Lower leg skin (tissue), 4 donors: ENCODE data around the gene CLEC4F. TPM values are rescaled to one million over a fixed set of nuclear protein-coding genes. Genes with fewer than 3 reads are reported as not detected.
A peak's percentile ranks its signal among the peaks of the same experiment; 100 is the strongest.

Experiments used
- DNase-seq, 2 donors: peaks; one replicate each; pipeline ENCODE4 v3.0.0-alpha.2; 2019; ENCODE audit warnings: low spot score in 2 of 2
- H3K4me3 ChIP-seq: fragments of 200-600 bp; sonication (generic); 2 replicates; pipeline ENCODE4 v1.5.1; 2017; ENCODE audit warnings: mild to moderate bottlenecking, low read depth; ENCODE audit not compliant: poor library complexity, severe bottlenecking
- POLR2A ChIP-seq, 2 donors: fragments of 450-650 bp; IDR thresholded peaks; one replicate each; pipeline ENCODE4 v1.6.1; 2016 to 2017; ENCODE audit warnings: antibody characterized with exemption in 2 of 2, mild to moderate bottlenecking in 1 of 2, moderate library complexity in 1 of 2
- WGBS, 2 donors: methylation state at CpG; one replicate each; pipeline ENCODE4 v1.1.5; 2018; 5-methylcytosine and 5-hydroxymethylcytosine counted together
- intact Hi-C: fragments of 100-400 bp; cut with DNase I; formaldehyde crosslinking; loops from one replicate; pipeline ENCODE4 v1.15.0; 2023; ENCODE audit warnings: low total_unique reads
- total RNA-seq, 4 donors: library from RNA; depleted of rRNA; stranded (reverse); fragments of >200 nt; gene quantifications; one replicate each; pipeline ENCODE4 v1.1.0, GENCODE V29; 2016
- TF ChIP-seq, protein P1 (sequence below), 3 donors: fragments of 450-650 bp; IDR thresholded peaks; one replicate each; pipeline ENCODE4 v1.5.1; 2016; ENCODE audit warnings: antibody characterized with exemption in 3 of 3, mild to moderate bottlenecking in 3 of 3, moderate library complexity in 2 of 3

CLEC4F gene
- total RNA-seq, 4 donors from 2014 or later: 0.42 to 1.2 (median 0.82) TPM

DNA sequence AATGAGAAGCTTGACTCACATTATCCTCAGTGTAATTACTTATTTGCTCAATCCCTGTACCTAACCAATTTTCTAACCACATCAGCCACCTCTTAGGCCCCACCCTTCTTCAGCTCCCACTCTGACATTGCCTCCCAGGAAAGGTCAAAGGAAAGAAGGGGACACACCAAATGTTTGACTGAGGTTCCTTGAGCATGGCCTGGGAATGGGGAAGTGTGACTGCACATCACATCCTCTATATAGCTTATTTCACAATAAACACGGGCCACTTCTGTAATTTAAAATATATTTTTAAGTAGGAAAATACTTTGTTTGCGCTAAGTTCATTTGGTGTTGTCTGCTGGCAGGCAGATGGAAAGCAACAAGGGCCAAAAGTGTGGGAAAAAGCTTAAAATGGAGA, 26.9 kb downstream of the CLEC4F start:
- no peak overlapping the region for H3K4me3 ChIP-seq
- WGBS, 2 donors: 73 to 76% methylated on average over 2 of the region's 2 CpGs
- TF ChIP-seq POLR2A (IDR thresholded peaks at IDR 0.05): no peak
- TF ChIP-seq, protein P1, sequence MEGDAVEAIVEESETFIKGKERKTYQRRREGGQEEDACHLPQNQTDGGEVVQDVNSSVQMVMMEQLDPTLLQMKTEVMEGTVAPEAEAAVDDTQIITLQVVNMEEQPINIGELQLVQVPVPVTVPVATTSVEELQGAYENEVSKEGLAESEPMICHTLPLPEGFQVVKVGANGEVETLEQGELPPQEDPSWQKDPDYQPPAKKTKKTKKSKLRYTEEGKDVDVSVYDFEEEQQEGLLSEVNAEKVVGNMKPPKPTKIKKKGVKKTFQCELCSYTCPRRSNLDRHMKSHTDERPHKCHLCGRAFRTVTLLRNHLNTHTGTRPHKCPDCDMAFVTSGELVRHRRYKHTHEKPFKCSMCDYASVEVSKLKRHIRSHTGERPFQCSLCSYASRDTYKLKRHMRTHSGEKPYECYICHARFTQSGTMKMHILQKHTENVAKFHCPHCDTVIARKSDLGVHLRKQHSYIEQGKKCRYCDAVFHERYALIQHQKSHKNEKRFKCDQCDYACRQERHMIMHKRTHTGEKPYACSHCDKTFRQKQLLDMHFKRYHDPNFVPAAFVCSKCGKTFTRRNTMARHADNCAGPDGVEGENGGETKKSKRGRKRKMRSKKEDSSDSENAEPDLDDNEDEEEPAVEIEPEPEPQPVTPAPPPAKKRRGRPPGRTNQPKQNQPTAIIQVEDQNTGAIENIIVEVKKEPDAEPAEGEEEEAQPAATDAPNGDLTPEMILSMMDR (IDR thresholded peaks at IDR 0.05): no peak
- intact Hi-C loops: no loop called here
- DNase-seq: no peak

DNA sequence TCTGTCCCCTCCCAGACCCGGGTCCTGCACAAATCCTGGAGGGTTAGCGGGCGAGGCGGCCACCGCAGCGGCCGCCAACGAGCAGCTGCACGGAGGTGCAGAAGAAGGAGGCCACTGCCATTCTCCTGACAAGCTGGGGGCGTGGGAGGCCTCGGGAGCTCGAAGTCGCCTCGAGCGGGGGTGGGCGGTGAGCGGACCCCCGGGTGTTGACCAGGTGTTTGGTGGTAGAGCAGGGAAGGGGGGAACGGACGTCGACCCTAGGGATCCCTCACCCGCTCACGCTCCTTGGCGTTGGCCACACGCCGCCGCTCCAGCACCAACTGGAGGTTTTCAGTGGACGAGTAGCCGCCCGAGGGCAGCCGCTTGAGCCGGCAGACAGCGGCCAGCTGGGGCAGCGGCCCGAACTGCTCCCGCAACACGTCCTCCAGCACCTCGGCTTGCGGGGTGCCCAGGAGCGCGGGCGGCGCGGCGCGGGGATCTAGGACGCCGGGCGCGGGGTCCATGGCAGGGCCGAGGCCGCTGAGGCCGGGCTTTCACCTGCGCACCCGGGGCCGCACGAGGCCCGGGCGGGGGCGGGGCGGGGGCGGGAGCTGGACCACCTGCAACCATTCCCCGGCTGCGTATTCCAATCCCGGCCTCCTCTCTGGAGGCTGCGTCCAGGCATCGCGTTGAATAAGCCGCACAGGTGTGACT, 30.1 kb downstream of the CLEC4F start, which contains the start of gene FIGLA:
TSS of gene FIGLA (minus strand) at position 508 of the 693 bp plus-strand sequence. CDS start at position 503, 5 bp downstream.
- intact Hi-C loops: no loop called here
- TF ChIP-seq, protein P1 (IDR thresholded peaks at IDR 0.05): no peak
- no peak for TF ChIP-seq POLR2A (IDR thresholded peaks at IDR 0.05)
- no peak for DNase-seq
- 3 to 12% methylated on average over 26 to 36 of the region's 69 CpGs for whole genome bisulfite sequencing, 2 donors
- no peak within 1 kb of the TSS for H3K4me3 ChIP-seq

DNA sequence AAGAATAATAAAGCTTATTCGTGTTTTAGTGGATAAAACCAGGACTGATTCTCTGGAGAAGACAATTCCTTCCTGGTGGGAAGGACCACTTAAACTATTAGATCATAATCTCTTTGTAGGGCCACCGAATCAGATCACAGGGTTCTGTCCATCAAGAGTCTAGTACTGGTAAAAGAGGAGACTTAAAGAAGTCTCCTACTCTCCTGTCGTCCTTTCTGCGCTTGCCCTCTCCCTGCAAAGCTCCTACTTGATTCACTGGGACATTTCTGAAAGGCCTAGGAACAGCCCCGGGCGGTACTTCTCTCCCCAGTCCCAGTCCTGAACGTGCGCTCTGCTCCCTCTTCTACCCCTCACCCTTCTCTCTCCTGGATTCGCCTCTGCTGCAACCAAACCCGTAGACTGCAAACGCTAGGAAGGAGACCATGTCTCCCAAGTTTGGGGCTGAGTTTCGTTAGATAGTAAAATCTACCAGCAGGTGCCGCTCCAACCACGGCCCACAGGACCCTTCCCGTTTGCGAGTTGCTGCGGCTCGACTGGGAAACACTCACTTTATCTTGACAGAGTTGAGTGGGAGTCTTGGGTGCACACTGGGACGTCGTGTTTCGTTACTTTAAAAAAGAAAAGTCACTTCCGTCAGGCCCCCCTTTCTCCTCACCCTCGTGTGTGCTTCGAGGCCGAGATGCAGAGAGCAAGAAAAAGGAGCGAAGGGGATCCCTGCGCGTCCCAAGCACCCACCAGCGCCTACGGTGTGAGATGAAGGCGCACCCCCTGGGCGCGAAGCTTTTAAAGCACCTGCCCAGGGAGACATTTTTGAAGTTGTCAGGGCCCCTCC, 30.9 kb downstream of the CLEC4F start:
- peak in 1 of 2 donors; percentile 44 for DNase-seq
- intact Hi-C loops: no loop called here
- H3K4me3 ChIP-seq: no peak overlapping the region
- WGBS, 2 donors: 4 to 6% methylated on average over 33 of the region's 33 CpGs
- TF ChIP-seq, protein P1 (IDR thresholded peaks at IDR 0.05): no peak

DNA sequence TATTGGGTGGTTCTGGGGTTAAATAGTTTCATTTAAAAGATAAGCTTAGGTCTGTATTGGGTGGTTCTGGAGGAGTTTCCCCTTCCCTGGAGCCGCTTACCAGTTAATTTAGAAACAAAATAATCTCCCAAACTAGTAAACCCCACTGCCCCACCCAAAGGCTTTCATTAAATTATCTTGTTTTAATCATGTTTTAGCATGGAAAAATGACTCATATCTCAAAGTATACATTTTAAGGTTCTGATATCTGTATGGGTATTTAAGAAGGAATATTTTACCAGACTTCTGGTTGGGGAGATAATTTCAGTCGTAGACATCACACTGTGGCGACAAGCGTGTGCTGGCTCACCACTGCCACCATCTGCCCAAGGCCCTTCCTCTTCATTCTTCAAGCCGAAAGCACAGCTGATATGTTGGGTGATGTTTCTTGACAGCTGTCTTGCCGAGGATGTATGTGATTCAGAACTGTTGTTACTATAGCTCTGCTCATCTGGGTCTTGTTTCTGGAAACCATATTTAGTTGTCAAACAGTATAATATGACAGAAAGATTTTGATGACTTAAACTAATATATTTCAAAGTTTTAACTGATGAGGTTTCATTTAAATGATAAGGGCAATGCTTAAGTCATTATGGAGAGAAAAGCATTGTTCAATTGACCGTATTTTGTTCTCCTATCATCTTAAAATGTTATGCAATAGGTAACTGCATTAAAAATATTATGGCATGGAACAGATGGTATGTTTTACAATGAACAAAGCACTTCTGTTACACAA, 35.1 kb downstream of the CLEC4F start:
- intact Hi-C loops: no loop called here
- DNase-seq: no peak
- 14 to 18% methylated on average over 7 of the region's 7 CpGs for WGBS, 2 donors
- no peak overlapping the region for H3K4me3 ChIP-seq
- TF ChIP-seq, protein P1 (IDR thresholded peaks at IDR 0.05): no peak
- TF ChIP-seq POLR2A (IDR thresholded peaks at IDR 0.05): no peak

DNA sequence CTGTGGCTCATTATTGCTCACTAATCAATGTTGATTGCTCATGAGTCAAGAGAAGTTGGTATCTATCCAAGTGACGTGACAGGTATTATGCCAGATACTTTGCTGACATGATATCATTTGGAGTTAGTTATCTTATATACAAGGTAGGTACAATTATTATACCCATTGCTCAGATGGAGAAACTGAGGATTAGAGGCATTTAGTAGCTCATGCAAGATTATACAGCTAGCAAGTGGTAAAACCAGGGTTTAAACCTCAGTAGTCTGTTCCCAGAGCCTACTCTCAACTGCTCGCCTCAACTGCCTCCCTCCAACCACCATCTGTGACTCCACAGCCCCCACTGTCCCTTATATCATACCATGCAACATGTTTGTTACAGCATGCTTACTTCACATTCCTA, 36.1 kb downstream of the CLEC4F start:
- no peak for TF ChIP-seq POLR2A (IDR thresholded peaks at IDR 0.05)
- TF ChIP-seq, protein P1 (IDR thresholded peaks at IDR 0.05): no peak
- no peak overlapping the region for H3K4me3 ChIP-seq
- DNase-seq: no peak
- 81 to 85% methylated on average over 2 of the region's 2 CpGs for WGBS, 2 donors
- intact Hi-C loops: no loop called here
